DMS153 (cell line): ENCODE data around the gene SLC37A1.

ENCODE experiments used
- DNase-seq: peaks from one replicate; lab custom pipeline; 2025; lab: John Stamatoyannopoulos, UW

SLC37A1 gene

GRCh38 chr21:42507418-42507817 lies 6.2 kb upstream of the SLC37A1 start:
- DNase-seq: no peak

DNA sequence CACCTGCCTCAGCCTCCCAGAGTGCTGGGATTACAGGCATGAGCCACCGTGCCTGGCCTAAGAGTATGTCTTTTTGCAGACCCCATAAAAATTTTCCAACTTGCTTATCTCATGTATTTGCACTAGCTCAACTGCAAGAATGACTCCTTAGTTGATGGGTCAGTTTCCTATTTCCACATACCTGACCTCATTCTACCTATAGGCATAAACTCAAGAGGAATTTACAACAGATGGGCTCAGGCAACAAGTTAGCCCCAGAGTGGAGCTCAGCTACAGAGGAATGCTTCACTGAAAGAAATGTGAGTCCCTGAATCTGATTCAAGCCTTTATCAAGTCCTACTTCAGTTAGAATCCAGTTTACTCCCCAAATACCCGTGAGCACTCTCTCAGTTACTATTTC lies 5.3 kb upstream of the SLC37A1 start:
- DNase-seq: no peak

DNA sequence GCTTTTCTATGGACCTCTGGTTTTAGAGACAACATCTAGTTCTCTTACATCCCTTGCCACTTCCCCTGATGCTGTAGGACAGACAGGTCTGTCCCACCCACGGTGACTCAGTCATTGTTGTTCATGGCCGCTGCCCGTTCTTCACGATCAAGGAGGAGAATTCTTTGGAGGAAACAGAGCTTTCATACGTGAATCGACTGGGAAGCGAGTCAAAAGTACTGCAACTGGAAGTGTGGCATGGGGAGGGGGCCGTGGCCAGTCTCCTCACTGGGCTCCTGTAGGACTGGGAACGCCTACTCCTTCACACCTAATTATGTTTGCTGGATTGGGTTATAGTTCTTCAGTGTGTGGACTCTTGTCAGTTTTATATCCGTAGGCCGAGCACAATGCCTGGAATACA lies 4.4 kb upstream of the SLC37A1 start:
- DNase-seq: no peak

DNA sequence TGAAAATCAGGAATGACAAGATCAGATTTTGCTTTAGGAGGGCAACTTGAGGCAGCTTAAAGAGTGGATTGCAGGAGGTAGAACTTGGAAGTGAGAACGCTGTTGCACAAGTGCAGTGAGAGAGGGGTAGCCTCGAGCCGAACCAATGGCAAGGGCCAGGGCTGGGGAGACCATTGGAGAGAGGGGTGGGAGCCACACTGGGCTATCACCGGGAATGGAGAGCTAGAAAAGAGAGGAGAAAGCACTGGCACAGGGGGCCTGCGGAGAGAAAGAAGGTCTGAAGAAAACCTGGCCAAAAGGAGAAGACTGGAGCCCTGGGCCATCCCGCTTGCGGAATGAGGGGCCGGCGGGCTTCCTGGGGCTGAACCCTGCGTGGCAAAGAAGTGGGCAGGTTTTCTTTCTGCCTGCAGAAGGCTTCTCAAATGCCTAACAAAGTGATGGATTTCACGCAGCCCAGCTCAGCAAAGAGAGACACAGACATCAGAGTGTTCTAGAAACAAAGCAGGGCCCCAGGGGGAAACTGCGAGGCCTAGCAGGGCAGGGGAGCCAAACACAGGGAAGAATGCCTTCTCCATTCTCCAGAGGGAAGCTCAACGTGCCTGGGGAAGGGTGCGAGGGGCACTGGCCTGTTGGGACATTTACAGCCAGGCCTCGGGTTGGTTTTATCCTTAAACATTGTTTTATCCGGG lies 1.2 kb upstream of the SLC37A1 start:
- DNase-seq: no peak

- no peak for DNase-seq
Measured at GRCh38 chr21:42513985-42514882, 582 bp downstream of the SLC37A1 start.

GRCh38 chr21:42514883-42515228 lies 1.2 kb downstream of the SLC37A1 start:
- DNase-seq: no peak

DNA sequence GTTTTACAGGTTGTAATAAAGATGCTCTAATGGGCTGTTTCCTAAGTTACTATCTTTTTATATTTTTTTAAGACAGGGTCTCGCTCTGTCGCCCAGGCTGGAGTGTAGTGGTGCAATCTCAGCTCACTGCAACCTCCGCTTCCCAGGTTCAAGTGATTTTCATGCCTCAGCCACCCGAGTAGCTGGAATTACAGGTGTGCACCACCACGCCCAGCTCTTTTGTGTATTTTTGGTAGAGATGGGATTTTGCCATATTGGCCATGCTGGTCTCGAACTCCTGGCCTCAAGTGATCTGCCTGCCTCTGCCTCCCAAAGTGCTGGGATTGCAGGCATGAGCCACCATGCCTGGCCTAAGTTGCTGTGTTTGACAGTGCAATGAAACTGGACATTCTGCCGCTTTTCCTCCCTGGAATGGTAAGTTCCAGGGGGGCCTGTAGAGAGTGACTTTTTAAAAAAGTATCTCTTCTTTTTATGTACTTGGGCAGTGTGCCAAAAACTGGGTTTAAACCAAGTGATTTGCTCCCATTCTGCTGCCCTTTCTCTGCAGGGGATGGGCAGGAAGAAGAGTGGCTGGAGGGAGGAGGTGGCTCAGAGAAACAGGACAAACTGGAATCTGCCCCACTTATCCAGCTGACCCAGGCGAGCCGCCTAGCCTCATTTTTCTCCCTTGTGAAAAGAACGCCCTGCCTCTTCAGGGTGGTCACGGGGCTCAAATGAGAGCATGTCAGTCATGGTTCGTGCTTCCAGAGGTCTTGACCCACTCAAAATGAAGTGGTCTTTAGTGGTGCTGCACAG lies 2.3 kb downstream of the SLC37A1 start:
- peak; percentile 61 for DNase-seq

DNA sequence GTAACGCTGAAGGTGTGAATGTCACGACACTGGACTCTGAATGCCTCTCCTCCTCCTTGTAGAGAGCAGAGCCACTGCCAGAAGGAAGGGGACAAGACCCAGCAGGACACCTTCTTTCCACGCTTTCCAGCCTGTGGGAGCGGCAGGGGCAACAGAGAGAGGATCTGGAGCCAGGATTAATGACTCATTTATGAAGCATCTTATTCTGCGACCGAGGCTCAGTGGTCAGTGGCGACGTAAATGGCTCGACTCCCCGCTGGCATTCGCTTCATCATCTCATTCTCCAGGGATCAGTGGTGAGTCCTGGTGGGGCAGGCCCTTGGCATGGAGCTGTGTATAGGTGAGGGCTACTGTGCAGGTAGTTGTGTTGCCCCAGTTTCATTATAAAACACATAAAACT lies 4.6 kb downstream of the SLC37A1 start:
- no peak for DNase-seq

- no peak for DNase-seq
Measured at GRCh38 chr21:42518626-42519025, 5.0 kb downstream of the SLC37A1 start.

DNA sequence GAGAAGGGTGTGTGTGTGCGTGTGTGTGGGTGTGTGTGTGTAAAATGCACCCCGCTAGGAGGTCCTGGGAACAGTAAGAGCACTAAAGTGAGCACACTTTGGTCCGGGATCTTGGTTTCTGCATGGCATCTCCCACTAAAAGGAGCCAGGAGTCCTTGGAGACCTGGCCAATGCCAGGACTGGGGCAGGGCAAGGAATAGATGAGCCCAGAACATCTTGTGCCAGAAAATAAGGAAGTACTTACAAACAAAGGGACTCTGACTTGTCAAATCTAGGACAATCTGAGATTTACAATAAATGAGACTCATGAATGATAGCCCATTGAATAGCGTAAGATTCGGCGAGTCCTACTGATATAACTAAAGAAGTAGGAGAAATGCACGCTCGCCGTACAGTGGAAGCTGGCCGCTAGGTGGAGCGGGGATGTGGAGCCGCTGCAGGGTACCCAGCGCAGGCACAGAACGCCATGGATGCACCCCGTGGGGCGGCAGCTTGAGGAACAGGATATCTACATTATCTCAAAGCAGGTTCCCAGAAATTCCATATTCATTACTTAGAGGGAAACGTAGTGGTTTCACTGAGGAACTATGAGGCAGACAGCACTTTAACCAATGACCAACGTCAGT lies 7.1 kb downstream of the SLC37A1 start:
- DNase-seq: no peak

DNA sequence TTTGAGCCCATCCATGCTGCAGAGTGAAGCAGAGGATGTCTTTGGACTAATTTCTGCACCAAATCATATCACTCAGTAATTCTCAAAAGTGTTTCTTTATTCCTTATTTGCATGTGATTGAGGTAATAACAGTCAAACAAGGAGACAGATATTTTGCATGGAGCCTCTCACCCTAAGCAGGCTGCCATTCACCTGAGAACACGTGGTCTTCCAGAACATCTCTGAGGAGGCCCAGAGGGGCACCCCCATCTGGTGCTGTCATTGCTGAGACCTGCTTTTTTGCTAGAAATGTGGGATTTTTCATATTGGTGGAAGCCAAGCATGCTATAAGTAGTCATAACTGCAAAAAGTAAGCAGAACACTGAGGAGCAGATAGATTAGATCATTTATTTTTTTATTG lies 7.7 kb downstream of the SLC37A1 start:
- no peak for DNase-seq

DNA sequence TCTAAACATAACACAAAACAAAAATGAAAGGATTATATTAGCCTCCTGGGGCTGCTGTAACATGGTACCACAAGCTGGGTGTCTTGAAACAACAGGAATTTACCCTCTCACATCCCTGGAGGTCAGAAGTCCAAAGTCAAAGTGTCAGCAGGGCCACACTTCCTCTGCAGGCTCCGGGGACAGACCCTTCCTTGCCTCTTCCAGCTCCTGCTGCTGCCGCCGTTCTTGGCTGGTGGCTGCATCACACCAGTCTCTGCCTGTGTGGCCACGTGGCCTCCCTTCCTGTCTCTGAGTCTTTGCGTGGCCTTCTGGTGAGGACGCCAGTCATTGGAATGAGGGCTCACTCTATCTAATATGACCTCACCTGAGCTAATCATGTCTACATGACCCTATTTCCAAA lies 8.2 kb downstream of the SLC37A1 start:
- no peak for DNase-seq

DNA sequence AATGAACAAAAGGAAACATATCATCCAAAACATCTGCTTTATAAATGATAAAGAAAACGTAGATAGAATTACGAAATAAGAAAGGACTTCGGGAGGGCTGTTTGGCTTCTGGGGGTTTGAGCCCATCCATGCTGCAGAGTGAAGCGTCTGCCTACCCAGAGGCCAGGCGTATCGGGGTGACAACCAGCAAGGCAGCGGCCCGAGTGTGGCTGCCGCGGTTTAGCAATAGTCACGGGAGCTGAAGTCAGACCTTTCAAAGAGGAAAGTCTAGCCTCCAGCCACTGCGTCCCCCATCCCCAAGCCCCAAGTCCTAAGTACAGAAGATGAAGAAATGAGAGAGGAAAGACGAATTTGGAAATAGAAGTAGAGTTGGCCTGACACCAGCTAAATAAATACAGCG lies 8.6 kb downstream of the SLC37A1 start:
- DNase-seq: no peak

GRCh38 chr21:42522771-42523170 lies 9.1 kb downstream of the SLC37A1 start:
- no peak for DNase-seq

DNA sequence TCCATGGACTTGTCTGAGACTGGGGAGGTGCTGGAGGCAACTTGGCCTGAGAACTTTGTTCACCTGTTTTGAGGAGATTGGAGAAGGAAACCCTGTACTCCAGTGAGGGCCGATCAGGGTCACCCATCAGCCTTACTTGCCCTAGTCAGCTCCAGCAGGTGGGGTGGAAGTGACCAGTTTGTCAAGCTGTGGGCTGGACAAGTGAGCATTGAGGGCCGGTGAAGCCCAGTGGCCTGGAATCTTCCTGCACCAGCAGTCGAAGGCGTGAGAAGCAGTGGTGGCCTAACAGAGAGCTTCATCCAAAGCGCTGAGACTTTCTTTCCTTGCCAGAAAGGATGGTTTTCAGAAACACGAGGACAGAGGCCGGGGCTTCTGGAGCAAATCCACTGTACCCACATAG lies 9.6 kb downstream of the SLC37A1 start:
- no peak for DNase-seq

GRCh38 chr21:42523941-42524340 lies 10.3 kb downstream of the SLC37A1 start:
- peak; percentile 84 for DNase-seq

GRCh38 chr21:42524341-42525028 lies 10.8 kb downstream of the SLC37A1 start:
- peak; percentile 90 for DNase-seq

DNA sequence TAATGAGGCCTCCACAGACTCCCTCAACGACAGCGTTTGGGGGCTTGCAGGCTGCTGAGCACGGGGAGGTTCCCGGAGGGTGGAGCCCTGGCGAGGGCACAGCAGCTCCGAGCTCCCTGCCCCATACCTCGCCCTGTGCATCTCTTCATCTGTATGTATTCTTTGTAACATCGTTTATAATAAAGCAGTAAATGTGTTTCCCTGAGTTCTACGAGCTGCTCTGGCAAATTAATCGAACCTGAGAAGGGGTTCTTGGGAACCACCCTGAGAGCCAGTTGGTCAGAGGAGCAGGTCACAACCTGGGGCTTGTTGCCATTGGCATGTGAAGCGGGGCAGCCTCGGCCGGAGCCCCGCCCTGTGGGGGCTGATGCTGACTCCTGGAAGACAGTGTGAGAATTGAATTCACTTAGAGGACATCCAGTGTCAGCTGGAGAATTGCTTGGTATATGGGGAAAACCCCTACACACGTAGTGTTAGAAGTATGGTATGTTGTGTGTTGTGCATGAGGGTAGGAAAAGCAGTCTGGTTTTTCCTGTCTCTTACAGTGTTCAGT lies 11.5 kb downstream of the SLC37A1 start:
- no peak for DNase-seq

GRCh38 chr21:42525676-42526378 lies 12.2 kb downstream of the SLC37A1 start:
- DNase-seq: peak; percentile 49

GRCh38 chr21:42526379-42526727 lies 12.7 kb downstream of the SLC37A1 start:
- peak; percentile 49 for DNase-seq

- DNase-seq: no peak
Measured at GRCh38 chr21:42527127-42527488, 13.5 kb downstream of the SLC37A1 start.
